Activated T-cell treated with anti-CD3 and anti-CD28 coated beads for 48 hours (primary cell): Measurements from ENCODE around the gene CDK14.
A peak's percentile ranks its signal among the peaks of the same experiment; 100 is the strongest.

ENCODE experiments used
- DNase-seq: peaks from one replicate; pipeline ENCODE4 v3.0.0-alpha.2; 2020; ENCODE audit warnings: low read depth

Gene CDK14

GRCh38 chr7:90595801-90596670 is at the start of gene CDK14:
TSS of gene CDK14 (plus strand) at chr7:90596321. CDS start at chr7:90596628, 307 bp downstream.
- peak; percentile 51 for DNase-seq

- no peak for DNase-seq
These were observed 45.1 kb upstream of the CDK14 start for GRCh38 chr7:90551036-90551435.

GRCh38 chr7:90552521-90552920 is 43.6 kb upstream of the CDK14 start:
- no peak for DNase-seq

- DNase-seq = no peak
These were observed 35.4 kb upstream of the CDK14 start for GRCh38 chr7:90560730-90561129.

GRCh38 chr7:90563286-90563685 is 32.8 kb upstream of the CDK14 start:
- DNase-seq = no peak

GRCh38 chr7:90564455-90564854 is 31.7 kb upstream of the CDK14 start:
- DNase-seq = no peak

- DNase-seq = no peak
These were observed 27.9 kb upstream of the CDK14 start for GRCh38 chr7:90568213-90568612.

GRCh38 chr7:90569368-90569767 is 26.8 kb upstream of the CDK14 start:
- DNase-seq = no peak

GRCh38 chr7:90570373-90570959 is 25.7 kb upstream of the CDK14 start:
- no peak for DNase-seq

GRCh38 chr7:90574146-90574819 is 21.8 kb upstream of the CDK14 start:
- no peak for DNase-seq

- no peak for DNase-seq
These were observed 21.3 kb upstream of the CDK14 start for GRCh38 chr7:90574820-90575187.

GRCh38 chr7:90579181-90579688 is 16.9 kb upstream of the CDK14 start:
- no peak for DNase-seq

GRCh38 chr7:90580051-90580450 is 16.1 kb upstream of the CDK14 start:
- no peak for DNase-seq

GRCh38 chr7:90582164-90582563 is 14.0 kb upstream of the CDK14 start:
- no peak for DNase-seq

- no peak for DNase-seq
These were observed 11.7 kb upstream of the CDK14 start for GRCh38 chr7:90584378-90584777.

GRCh38 chr7:90586091-90586490 is 10.0 kb upstream of the CDK14 start:
- DNase-seq = no peak

GRCh38 chr7:90587766-90588165 is 8.4 kb upstream of the CDK14 start:
- DNase-seq = no peak

- no peak for DNase-seq
These were observed 4.1 kb upstream of the CDK14 start for GRCh38 chr7:90592033-90592432.

- DNase-seq = no peak
These were observed 2.9 kb upstream of the CDK14 start for GRCh38 chr7:90593205-90593604.

GRCh38 chr7:90594751-90595317 is 1.3 kb upstream of the CDK14 start:
- DNase-seq = no peak

- DNase-seq = no peak
These were observed 750 bp upstream of the CDK14 start for GRCh38 chr7:90595342-90595800.
